ENCODE measurements around the gene HDAC4.
"Not testable (repeated sequence)": the region's sequence is repeated elsewhere in the genome, so short reads cannot be mapped to it uniquely, and the experiment has no call there.

Gene HDAC4

DNA sequence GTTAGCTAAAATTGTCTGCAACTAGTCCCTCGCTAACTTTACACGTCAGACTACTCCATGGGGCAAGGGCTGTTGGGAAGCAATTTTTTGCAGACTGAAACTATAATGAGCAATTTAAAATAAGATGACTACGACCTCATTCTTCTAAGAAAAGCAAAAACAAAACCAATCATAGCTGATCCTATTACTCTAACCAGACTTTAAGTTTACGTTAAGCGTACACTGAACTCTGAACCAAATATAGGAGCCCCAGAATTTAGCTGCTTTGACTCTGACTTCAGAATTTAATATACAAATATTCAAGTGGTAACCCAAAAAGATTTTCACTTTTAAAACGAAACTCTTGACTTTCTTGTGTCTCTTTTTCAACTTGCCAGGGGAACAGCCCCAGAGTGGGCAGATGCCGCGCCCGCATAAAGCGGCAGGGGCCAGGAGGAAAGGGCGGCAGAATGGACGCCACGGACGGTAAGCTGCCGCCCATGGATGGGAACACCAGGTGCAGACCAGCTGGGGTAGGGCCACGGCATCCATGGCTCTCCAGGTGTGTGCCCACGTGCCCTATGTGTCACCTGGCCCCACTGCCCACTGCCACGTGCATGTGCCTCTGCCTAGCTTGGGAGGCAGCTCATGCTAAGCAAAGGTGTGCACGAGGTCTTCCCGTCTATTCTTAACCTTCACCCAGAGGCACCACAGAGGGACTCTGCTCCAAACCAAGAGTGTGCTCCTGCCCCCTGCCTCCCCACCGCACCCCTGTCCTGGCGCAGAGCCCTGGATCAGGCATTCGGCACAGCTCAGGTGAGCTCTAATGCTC, 217.6 kb downstream of the HDAC4 start:
- DNase-seq, result no peak

DNA sequence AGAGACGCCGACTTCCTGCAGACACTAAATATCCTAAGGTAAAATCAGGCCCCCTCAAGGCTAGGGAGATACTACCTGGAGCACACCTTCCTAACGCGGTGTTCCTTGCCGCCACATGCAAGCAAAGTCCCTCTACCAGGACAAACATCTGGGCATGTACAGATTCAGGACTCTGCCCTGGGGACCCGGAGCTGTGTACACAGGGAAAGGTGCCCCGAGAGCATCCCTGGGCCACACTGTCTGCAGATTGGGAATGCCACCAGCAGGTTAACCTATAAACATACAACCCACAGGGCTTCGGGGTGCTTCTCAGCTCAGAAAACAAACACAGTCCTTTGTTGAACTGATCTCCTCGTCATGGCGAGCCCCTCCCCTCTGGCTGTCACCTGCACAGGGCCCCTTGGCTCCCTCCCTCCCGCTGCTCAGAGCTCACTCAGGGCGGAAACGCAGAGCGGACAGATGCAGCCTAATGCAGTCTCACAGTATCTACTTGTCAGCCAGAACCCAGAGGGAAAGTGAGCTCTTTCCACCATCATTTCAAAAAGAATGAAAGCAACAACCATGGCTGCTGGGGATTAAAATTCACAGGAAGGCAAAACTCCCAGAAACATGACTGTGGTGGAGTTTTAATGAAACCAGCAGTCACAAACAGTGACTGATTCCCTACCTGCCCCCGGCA, 218.8 kb downstream of the HDAC4 start:
- DNase-seq, result no peak

DNA sequence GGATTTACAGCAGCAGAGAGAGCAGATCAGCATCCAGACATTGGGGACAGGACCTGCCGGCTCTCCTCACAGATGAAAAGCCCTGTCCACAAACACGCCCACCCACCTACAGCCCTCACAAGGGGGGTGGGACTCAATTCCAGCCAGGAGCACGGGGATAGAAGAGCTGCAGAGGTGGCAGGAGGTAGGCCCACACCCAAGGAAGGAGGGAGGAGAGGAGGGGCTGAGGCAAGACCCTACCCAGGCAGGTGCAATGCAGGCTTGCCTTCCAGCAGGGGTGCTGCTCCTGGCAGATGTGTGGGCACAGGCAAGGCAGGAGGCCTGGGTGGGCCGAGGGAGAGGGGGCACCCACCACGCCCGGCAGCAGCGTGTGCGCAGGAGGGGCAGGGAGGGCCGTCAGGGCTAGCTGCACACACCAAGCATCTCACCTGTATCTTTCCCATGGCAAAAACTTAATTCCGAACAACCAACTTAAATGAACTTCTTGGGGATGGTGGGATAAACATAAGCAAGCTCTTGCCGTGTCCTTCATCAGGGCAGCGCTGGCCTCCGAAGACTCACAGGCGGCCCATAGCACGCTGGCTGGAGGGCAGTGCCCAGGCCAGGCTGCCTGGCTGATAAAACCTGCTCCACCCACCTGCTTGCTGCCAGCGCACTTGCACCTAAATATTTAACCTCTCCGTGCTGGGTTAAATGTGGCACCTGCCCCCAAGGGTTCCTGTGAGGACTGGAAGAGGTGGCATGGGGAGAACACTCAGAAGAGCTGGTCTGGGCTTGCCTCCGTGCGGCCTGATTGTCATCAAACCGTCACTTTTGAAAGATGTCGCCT, 219.5 kb downstream of the HDAC4 start:
- no peak for DNase-seq

DNA sequence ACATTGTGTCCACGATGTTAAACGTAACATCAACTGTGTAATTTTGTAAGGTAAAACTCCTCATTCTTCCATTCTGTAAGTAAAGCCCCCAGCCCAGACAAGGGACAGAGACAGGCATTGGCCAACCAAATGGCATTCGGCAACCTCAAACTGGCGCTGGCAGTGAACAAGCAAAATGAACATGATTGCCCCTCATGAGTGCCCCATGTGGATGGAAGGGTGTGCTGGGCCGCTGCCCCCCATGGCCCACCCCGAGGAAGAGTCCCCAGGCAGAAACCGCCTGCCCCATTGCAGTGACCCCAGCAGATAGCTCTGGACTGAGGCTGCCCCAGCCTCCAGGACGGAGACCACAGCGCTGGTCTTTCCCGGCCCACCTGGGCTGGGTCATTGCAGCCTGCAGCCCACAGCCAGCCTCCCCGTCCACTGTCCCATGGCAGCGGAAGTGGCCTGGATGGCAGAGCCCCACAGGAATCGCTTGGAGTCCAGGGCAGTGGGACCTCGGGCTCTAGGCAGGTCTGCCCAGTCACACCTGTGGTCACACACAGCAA, 220.2 kb downstream of the HDAC4 start:
- DNase-seq, result no peak

DNA sequence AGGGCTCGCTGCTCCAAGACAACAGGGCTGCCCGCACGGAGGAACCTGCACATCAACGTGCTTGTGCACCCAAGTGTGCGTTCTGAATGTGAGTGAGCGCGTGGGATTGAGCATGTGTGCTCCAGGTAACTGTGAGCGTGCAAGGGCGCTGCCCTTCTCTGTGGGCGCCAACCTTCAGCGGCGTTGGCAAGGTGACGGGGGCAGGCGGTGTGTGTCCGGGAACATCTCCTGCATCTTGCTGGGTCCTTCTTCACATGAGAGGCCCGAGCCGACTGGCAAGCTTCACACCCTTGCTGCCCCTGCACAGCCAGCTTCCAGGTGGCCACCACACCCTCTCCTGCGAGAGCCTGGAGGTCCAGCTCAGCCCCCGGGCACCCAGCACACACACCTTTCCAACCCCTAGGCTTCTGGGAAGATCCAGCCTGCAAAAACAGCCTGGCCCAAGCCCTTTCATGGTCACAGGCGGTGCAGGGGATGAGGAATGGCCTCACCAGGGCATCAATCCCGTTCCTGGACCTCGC, 220.9 kb downstream of the HDAC4 start:
- no peak for DNase-seq

DNA sequence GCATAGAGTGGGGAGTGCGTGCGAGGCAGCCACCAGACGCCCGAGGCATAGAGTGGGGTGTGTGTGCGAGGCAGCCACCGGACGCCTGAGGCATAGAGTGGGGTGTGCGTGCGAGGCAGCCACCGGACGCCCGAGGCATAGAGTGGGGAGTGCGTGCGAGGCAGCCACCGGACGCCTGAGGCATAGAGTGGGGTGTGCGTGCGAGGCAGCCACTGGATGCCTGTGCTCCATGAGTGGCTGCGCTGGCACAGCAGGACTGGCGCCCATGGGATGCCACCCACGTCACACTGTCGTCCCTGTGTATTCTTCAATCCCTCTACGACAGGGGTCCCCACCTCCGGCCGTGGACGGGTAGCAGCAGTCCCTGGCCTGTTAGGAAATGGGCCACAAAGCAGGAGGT, 221.9 kb downstream of the HDAC4 start:
- DNase-seq, result no peak

DNA sequence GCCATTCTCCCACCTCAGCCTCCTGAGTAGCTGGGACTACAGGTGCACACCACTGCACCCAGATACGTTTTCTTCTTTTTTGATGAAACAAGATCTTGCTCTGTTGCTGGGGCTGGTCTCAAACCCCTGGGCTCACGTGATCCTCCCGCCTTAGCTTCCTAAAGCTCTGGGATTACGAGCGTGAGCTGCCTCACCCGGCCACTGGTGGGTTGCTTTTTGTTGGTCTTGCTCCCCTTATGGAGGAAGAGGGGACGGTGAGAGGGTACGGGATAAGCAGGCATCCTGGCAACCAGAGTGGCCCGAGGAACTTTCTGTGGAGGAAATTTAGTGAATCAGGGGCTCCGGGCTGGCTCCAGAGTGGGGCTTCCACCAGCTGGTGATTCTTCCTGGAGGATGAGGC, 222.3 kb downstream of the HDAC4 start:
- no peak for DNase-seq

DNA sequence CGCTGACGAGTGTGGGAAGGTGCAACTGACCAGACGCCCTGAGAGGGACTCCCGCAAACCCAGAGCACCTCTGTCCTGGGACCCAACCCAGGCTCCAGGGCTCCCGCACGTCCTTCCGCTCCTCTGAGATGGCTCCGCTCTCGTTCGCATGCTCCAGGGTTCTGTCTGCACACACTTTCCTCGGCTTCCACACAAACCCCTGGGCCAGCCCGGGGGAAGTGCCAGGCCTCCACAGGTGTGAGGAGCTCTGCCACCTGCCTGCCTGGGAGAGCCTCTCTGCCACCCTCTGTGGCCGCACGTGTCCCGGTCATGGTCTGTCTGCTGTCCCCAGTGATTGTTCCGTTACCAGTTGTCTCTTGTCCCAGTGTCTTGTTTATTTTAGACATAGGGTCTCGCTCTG, 222.9 kb downstream of the HDAC4 start:
- no peak for DNase-seq

DNA sequence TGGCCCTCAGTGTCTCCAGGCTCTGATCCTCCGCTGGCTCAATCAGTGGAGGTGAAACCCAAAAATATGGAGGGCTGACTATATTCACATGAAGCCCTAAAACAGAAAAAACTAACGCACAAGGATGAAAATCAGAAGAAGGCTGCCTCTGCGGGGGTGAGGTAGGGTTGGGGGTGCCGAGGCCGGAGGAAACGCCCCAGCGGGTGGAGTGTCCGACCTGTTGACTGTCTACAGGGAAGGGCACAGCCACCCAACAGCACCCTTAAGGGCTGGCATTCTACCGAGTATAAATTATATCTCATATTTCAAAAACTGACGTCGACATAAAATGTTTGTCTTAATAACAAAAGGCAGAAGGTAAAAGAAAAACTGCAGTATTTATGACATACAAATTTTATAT, 223.5 kb downstream of the HDAC4 start:
- DNase-seq, result no peak

DNA sequence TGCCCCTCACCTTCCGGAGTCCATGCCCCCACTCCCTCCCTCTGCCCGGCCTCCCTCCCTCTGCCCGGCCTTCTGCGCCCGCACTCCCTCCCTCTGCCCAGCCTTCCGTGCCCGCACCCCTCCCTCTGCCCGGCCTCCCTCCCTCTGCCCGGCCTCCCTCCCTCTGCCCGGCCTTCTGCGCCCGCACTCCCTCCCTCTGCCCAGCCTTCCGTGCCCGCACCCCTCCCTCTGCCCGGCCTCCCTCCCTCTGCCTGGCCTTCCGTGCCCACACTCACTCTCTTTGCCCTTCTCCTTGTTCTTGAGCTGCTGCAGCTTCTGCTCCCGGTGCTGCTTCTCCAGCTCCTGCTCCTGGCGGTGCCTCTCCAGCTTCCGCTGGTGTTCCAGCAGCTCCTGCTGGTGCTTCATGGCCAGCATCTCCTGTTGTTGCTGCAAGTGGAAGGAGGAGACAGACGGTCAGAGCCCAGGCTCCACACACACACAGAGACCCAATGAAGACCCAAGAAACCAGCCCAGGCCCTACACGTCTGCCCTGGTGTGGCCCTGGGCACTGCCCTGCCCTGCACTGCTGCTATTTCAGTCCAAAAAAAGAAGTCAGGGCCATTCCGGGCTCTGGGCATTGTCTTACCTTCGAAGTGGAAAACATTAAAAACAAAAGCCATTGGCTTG, 224.5 kb downstream of the HDAC4 start:
- not testable (repeated sequence) for DNase-seq

DNA sequence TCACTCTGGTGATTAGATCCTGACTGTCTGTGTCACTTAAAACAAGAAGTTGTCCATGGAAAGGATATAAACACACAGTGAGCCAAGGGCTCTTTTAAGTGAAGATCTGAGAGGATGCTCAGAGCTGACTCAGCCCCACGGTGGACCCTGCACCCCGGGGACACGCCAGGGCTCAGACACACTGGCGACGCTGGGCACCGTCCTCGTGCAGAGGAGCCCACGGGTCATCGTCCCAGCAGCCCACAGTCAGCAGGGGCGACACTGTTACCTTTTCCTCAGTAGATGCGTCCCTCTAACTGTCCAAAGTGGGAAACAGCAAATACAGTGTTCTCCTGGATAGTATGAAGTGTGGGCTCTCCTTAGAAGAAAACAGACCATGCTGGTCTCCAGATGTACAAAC, 225.6 kb downstream of the HDAC4 start:
- DNase-seq, result no peak

DNA sequence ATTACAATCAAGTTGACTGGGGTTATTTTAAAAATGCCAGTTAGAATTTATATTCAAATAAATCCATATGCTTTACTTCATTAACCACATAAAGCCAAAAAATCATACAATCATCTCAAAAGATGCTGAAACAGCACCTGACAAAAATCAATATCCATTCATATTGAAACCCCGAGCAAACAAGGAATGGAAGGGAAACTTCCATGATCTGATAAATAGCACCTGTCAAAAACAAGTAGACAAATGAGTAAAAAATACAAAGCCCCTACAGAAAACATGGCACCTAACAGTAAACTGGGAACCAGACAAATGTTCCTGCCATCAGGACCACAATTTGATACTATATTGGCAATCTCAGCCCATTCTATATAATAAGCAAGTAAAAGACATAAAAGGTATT, 227.5 kb downstream of the HDAC4 start:
- DNase-seq, result no peak

DNA sequence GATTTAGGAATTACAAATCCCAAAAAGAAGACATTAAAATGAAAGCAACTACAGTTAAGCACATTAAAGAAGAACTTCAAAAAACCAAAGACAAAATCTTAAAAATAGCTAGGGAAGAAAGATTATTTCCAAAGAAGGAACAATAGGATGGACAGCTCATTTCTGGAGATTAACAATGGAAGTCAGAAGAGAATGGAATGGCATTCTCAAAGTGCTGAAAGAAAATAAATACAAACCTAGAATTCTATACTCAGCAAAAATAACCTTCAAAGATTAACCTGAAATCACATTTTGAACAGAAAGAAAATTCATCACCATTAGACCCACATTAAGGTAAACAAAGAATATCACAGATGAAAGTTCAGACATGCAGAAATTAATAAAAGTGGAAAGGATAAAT, 229.2 kb downstream of the HDAC4 start:
- DNase-seq, result no peak

DNA sequence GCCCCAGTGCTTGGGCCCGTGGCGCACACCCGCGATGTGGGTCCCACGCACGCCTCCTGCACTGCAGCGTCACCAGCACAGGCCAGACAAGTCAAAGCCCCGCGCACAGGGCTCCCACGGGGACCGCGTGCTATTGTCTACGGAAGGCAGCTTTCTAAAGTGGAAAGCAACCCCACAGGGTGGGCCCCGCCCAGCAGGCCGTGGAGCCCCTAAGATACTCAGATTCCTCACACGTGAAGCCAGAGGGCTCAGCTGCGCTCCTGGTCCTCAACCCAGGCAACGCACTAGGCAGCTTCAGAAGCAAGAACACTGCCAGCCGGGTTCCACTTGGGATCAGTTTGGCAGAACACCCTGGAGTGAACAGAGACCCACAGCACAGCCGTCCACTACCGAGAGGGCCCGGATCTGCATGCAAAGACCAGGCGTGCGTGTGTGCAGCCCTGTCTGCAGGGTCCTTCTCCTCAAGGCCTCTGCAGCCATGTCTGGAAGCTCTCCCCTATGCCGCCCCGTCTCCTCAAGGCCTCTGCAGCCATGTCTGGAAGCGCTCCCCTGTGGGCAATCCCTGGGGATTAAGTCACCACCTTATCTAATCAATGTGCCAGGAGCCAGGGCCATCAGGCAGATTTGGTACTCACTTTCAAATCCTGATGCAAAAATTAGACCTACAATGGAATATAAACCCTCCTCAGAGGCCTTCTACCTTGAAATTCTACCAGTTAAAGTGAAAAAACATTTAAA, 231.3 kb downstream of the HDAC4 start:
- no peak for DNase-seq

DNA sequence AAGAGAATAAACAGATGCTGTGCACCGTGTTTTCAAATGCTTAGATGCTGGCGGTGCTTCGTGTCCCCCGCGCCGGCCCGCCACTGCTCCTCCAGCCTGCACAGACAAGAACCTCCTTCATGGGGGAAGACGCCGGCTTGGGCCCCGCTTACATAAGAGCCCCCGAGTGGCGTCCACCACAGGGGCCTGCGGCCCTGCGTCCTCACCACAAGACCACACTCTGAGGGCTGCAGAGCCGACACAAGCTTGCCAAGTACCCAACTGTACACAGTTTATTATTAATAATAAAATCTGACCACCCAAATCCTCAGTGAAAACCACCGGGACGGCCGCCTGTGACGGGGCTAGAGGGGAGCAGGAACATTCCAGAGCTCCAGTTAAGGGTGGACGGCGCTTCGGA, 232.2 kb downstream of the HDAC4 start:
- no peak for DNase-seq

DNA sequence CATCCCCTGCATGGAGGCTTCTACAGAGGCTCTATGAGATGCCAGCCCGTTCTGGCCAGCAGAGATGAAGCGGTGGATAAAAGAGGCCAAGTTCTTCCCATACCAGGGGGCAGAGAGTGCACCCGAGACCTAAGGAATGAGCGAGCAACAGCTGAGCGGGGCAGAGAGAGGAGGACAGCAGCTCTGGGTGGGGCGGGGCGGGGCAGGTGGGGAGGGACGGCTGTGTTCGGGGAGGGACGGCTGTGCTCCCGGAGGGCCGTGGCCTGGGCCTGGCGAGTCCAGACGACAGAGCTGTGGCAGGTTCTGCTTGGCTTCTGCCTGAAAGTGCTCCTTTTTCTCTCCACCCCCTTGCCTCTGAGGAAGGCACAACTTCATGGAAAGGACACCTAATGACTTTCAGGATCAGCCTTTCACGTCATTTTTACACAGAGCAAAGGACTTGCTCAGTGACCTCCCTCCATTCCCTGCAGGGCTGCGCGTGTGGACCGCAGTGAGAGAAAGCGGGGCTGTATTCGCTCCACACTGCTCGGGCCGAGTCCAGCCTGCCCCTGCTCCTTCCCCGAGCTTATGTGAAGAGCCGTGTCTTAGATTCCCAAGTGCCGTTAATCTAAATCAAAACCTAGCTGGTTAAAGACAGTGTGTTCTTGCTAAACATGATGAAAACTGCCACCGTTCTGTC, 232.9 kb downstream of the HDAC4 start:
- no peak for DNase-seq

DNA sequence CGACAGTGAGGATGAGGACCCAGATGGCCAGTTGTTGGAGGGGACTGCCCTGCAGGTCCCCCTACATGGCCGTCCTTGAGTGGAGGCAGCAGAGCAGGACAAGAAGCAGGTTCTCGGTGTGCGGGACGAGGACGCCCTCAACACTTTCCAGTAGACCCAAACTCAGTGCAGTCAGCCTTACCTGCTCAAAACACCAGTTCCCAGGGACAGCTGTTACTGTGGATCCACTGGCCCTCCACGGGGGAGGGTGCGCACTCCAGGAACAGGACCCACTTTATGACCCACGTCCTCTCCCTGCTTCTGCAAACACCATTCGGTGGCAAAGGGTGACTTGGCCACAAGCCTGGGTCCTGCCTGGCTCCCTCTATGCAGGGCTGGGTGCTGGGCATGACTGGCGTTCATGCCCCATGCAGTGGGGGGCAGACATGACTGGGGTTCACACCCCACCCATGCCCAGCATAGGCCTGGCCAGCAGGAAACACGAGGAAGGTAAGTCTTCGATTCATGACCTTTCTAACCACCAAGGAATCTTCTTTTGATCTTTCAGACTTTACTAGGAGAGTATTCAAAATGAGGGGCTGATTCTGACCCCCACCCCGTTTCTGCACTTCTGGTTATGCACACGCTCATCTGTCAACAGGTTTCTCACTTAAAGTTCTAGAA, 233.7 kb downstream of the HDAC4 start:
- DNase-seq, result no peak

DNA sequence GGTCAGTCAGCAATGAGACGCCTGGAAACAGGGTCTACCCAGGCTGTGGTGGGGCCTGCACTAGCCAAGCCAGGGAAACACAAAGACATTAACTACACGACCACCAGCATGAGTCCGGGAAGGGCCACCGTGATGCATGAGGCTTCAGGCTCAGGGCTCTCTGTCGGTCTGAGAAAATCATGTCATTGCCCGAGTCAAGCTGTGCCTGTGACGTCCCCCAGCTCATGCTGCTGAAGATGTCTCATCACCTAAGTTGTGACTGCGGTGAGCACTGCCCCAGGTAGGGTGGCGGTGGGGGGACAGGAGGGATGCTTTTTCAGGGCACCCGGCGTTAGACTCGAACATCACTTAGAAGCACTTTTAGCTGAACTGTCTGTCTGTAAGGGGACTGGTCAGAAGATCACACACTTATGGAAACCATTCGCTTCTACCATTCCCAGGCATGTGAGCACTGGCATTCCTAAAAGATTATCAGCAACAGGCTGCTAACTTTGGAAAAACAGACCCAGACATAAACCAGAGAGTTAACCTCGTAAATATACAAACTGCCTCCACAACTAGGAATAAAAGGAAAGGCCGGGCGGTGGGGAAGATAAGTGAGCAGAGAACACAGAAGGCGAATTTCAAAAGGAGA, 234.5 kb downstream of the HDAC4 start:
- no peak for DNase-seq

DNA sequence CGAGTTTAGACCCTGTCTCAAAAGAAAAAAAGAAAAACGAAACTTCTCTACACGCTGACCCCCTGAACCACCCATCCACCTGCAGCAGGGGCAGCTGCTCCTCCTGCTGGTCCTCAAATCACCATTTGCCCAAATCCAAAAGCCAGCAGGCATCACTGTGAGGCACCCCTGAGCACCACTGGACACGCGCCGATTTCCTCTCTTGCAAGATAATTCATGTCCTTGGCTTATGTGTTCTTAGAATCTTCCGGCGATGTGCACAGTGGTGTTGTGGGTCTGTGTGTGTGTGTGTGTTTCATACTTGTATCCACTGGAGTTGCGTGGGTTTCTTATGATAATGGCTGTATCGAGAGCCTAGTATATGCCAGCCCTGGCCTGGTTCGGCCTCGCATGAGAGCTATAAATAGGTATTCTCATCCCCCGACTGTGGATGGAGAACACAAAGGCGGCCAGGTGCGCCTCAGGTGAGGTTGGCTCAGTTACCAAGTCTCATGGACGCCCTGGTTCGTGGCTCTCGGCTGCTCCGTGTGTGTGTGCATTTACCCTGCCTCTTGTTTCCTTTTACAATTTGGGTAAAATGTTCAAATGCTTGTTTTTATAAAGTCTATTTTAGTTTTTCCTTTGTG, 235.5 kb downstream of the HDAC4 start:
- no peak for DNase-seq

All from suppressor macrophage treated with lipopolysaccharide for 1 hour (primary cell).